Gastrocnemius medialis (tissue), 4 donors: ENCODE data around the gene RCAN1. TPM values are rescaled to one million over a fixed set of nuclear protein-coding genes. Genes with fewer than 3 reads are reported as not detected.
"Not testable (repeated sequence)": the region's sequence is repeated elsewhere in the genome, so short reads cannot be mapped to it uniquely, and the experiment has no call there.

Experiments
- ATAC-seq, 2 donors: fragments of 150-250 bp; one replicate each; pipeline ENCODE4 v1.9.1; 2016
- DNase-seq, 2 donors: peaks; one replicate each; pipeline ENCODE4 v3.0.0-alpha.2; 2019
- H3K27ac ChIP-seq, 4 donors: fragments of 200-600 bp; sonication (generic); 1 replicate in 1 of 4; 2 replicates in 3 of 4; pipeline ENCODE4 v1.5.1; 2016 to 2018; ENCODE audit warnings: mild to moderate bottlenecking in 2 of 4, moderate library complexity in 1 of 4
- H3K27me3 ChIP-seq, 3 donors: fragments of 200-600 bp; sonication (generic) in 2 of 3; 1 replicate in 1 of 3; 2 replicates in 2 of 3; pipeline versions ENCODE4 v1.5.1 to v1.6.0; 2016 to 2019; ENCODE audit warnings: mild to moderate bottlenecking in 1 of 3, moderate library complexity in 1 of 3
- H3K36me3 ChIP-seq, 2 donors: fragments of 200-600 bp; sonication (generic) in 1 of 2; one replicate each; pipeline ENCODE4 v1.5.1; 2017 to 2018
- H3K4me1 ChIP-seq, 2 donors: fragments of 200-600 bp; sonication (generic) in 1 of 2; one replicate each; pipeline ENCODE4 v1.5.1; 2016 to 2017; ENCODE audit warnings: mild to moderate bottlenecking in 2 of 2
- H3K4me3 ChIP-seq, 4 donors: fragments of 200-600 bp; sonication (generic) in 3 of 4; 1 replicate in 1 of 4; 2 replicates in 3 of 4; pipeline ENCODE4 v1.5.1; 2016 to 2019; ENCODE audit warnings: mild to moderate bottlenecking in 2 of 4
- H3K9me3 ChIP-seq, 3 donors: fragments of 200-600 bp; sonication (generic) in 2 of 3; 1 replicate in 1 of 3; 2 replicates in 2 of 3; pipeline ENCODE4 v1.5.1; 2016 to 2019
- CTCF ChIP-seq, 5 experiments: fragments of 450-650 bp in 3 of 5; fragments of 200-600 bp in 2 of 5; sonication (generic) in 2 of 5; IDR thresholded peaks in 4 of 5; conservative IDR thresholded peaks in 1 of 5; 1 replicate in 4 of 5; 2 replicates in 1 of 5; pipeline ENCODE4 v1.5.1; 2016 to 2019; ENCODE audit warnings: antibody characterized with exemption in 5 of 5, mild to moderate bottlenecking in 3 of 5, moderate library complexity in 3 of 5
- POLR2A ChIP-seq, 2 donors: fragments of 450-650 bp; IDR thresholded peaks; one replicate each; pipeline ENCODE4 v1.6.1; 2017; ENCODE audit warnings: antibody characterized with exemption in 2 of 2, mild to moderate bottlenecking in 2 of 2, moderate library complexity in 2 of 2
- in situ Hi-C, 4 donors: fragments of 200-750 bp; cut with MboI; loops; one replicate each; pipeline versions ENCODE4 v1.15.0 to v1.8.0; 2017; ENCODE audit warnings: low sequenced_read_pairs in 4 of 4
- intact Hi-C: fragments of 100-400 bp; cut with DNase I; formaldehyde crosslinking; loops from one replicate; pipeline ENCODE4 v1.15.1; 2023; ENCODE audit warnings: low total_unique reads
- total RNA-seq, 4 donors: library from RNA; depleted of rRNA; stranded (reverse); fragments of >200 nt; gene quantifications; one replicate each; pipeline versions ENCODE4 v1.1.0 to v1.2.3, GENCODE V29; 2016

Gene RCAN1
- total RNA-seq, 4 donors from 2014 or later = 21.7 to 37.9 (median 33.2) TPM

- peaks cover 0 to 8% (median 4%) of the 10 kb centered on the region in 3 donors for H3K9me3 ChIP-seq
- no peak for TF ChIP-seq CTCF (IDR thresholded peaks at IDR 0.05 in 4 of 5, conservative IDR thresholded peaks at IDR 0.05 in 1 of 5)
- TF ChIP-seq POLR2A (IDR thresholded peaks at IDR 0.05) = no peak
- in situ Hi-C loops (no loop called here), intact Hi-C loops (no loop called here)
- no peaks in the 10 kb centered on the region for H3K27me3 ChIP-seq
- H3K4me1 ChIP-seq = no peaks in the 10 kb centered on the region
- no peak overlapping the region for H3K27ac ChIP-seq
- H3K4me3 ChIP-seq = no peak overlapping the region
- ATAC-seq (no peak), DNase-seq (no peak)
- no peaks in the 10 kb centered on the region for H3K36me3 ChIP-seq
Observed at GRCh38 chr21:34498623-34499022, 116.3 kb downstream of the RCAN1 start.

GRCh38 chr21:34483854-34484253 lies 131.1 kb downstream of the RCAN1 start:
- H3K4me1 ChIP-seq, H3K27me3 ChIP-seq, H3K36me3 ChIP-seq, H3K27ac ChIP-seq, intact Hi-C loops, H3K9me3 ChIP-seq, DNase-seq, ATAC-seq, in situ Hi-C loops, H3K4me3 ChIP-seq: not testable (repeated sequence)

GRCh38 chr21:34483435-34483834 lies 131.5 kb downstream of the RCAN1 start:
- H3K27ac ChIP-seq, ATAC-seq, H3K9me3 ChIP-seq, H3K4me3 ChIP-seq, intact Hi-C loops, DNase-seq, H3K36me3 ChIP-seq, in situ Hi-C loops, H3K4me1 ChIP-seq, H3K27me3 ChIP-seq: not testable (repeated sequence)

GRCh38 chr21:34467333-34467732 lies 147.6 kb downstream of the RCAN1 start:
- H3K4me1 ChIP-seq, DNase-seq, in situ Hi-C loops, intact Hi-C loops, H3K27ac ChIP-seq, H3K4me3 ChIP-seq, H3K36me3 ChIP-seq, ATAC-seq, H3K27me3 ChIP-seq, H3K9me3 ChIP-seq: not testable (repeated sequence)

Other genes with a start within 250 kb of the RCAN1 start
- gene SMIM11, start 239.6 kb downstream of the RCAN1 start, total RNA-seq = 1 to 10 TPM in 3 of 4 donors, under 1 TPM in 1; 0.90 to 8.7 (median 3.6) TPM
- gene SMIM34, start 191.2 kb downstream of the RCAN1 start, total RNA-seq = not detected
- 1 to 10 TPM in 1 of 4 donors, under 1 TPM in 1, not detected in 2; 0.22 to 2.9 TPM for gene KCNE1, start 102.9 kb downstream of the RCAN1 start, total RNA-seq
- 1 to 10 TPM in 2 of 4 donors, under 1 TPM in 2; 0.49 to 3.0 (median 1.1) TPM for gene CLIC6, start 53.9 kb upstream of the RCAN1 start, total RNA-seq